ENCODE results near the gene ATMIN.

Gene ATMIN

DNA sequence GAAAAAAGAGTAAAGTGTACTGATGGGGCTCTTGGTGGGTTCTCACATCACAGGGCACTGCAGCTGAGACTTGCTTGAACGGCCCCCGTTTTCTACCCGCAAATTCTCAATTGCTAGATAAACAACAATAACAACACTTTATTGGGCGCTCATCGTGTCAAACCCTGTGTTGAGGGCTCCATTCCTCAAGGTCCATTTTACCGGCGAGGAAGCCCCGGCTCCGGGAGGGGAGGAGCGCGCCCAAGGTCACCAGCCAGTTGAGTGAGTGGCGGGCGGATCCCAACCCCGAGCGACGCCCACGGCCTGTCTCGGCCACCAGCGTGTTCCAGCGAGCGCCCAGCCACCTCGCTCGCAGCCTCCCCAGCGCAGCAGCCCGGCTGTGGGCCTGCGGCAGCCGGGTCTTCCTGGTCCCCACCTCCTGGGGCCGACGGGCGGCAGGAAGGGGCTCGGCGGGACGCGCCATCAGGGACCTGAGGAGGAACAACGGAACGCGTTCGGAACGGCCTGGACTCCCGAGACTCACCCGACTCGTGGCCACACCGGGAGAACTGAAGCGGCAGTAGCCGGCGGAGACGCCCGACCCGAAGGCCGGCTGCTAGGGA is 29.3 kb upstream of the ATMIN start:
- peak in 1 of 2 donors; percentile 84 for DNase-seq

DNA sequence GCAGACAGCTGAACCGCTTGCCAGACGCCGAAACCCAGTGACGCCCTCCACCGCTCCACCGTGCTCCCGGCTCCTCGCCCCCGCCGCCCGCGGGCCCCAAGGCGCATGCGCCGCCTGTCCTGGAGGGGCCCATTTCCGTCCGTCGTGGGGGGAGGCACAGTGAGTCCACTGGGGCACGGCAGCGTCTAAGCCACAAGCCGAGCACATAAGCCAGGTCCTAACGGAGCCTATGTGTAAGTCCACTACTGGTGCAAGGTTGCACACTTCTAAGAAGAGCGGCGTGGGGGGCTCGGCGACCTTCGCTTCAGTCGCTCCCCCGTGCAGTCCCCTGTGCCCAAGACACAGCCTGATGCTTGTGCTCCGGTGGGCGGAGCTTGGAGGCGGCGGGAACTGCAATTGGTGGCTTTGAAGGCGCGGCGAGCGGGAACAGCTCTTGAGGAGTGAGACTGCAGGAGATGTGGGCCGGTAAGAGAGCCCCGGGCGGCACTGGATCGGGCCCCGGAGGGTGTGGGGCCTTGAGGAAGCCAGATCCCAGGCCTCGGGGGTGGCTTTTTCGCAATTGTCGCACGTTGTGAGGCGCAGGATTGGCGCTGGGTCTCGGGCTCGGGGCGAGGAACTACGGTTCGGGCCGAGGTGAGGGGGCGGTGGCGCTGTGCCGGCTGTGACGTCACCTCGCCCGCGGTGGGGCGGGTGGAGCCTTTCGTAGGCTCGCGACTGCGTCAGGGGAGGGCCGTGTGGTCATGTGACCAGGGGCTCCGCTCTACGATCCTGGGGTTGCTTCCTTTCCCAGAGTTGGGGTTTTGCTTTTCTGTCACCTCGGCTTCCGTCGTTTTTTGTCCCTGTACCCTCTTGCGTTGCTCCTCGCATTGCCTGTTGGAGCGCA is 28.6 kb upstream of the ATMIN start, which contains the start of the genes CENPN and CMC2:
Gene CENPN (plus strand): TSS at position 402 of the 883 bp plus-strand sequence. CDS start 4,726 bp downstream, outside the sequence.
Gene CMC2 (minus strand): TSS at position 73 of the 883 bp plus-strand sequence. CDS start 9,491 bp downstream, outside the sequence.
- DNase-seq, result peak; percentile 96 to 100

DNA sequence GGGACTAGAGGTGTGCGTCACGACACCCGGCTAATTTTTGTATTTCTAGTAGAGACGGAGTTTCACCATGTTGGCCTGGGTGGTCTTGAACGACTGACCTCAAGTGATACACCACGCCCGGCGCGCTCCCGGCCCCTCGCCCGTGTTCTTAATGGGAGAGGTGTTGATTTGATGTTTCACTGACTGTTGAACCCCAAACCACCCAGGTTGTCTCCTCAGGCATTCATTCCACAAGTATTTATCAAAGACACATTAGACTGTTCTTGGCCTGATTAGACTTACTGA is 27.2 kb upstream of the ATMIN start:
- DNase-seq, result no peak

DNA sequence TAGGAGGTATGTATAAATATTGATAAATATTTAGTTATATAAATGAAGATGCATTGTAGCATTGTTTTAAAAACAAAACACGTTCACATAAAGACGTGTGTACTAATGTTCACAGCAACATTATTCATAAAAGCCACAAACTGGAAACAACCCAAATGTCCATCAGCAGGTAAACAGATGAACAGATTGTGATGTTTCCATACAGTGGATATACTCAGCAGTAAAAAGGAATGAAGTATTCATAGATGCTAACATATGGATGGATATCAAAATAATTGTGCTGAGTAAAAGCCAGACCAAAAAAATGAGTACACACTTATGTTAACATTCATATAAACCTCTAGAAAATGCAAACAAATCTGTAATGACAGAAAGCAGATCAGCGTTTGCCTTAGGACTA is 22.7 kb upstream of the ATMIN start:
- DNase-seq, result no peak

DNA sequence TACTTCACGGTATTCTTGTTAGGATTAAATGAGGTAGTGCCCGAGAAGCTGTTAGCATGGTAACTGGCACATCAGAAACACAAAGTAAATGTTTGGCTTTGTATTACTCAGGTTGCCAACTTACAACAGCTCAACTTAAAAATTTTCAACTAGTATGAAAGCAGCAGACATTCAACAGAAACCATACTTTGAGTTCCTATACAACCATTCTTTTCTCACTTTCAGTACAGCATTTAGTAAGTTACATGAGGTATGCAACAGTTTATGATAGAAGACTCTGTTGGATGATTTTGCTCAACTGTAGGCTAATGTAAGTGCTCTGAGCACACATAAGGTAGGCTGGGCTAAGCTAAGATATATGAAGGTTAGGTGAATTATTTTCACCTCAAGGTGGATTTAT is 21.0 kb upstream of the ATMIN start:
- no peak for DNase-seq

DNA sequence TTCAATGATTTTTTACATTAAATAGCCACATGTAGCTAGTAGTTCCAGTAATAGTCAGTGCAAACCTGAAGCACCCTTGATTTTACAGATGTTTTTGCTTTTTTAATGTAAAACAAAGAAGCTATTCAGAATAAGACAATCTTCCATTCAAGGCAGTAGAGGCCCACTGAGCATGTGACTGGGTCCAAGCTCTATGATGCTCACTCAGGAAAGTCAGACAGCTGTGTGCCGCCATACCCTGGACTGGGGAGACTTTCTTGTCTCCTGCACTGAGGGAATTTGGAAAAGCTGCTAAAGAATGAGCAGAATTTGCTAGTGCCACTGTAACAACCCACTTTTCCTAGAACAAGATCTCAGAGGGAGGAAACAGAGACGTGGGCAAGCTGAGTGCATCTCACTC is 17.1 kb upstream of the ATMIN start:
- DNase-seq, result no peak

DNA sequence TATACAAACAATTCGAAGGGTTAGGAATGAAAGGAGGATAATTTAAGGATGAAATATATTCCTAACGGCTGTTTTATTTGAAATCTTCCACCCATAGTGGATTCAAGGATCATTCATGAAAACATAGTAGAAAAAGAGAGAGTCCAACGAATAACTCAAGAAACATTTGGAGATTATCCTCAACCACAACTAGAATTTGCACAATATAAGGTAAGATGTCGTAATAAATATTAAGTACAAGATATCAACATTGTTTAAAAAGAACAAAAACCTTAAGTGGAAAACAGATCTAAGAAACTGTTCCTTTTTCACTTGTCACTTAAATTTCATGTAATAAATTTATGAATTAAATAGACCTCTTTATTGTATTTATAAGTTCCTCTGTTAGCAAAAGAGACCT is 9.2 kb upstream of the ATMIN start:
- no peak for DNase-seq

DNA sequence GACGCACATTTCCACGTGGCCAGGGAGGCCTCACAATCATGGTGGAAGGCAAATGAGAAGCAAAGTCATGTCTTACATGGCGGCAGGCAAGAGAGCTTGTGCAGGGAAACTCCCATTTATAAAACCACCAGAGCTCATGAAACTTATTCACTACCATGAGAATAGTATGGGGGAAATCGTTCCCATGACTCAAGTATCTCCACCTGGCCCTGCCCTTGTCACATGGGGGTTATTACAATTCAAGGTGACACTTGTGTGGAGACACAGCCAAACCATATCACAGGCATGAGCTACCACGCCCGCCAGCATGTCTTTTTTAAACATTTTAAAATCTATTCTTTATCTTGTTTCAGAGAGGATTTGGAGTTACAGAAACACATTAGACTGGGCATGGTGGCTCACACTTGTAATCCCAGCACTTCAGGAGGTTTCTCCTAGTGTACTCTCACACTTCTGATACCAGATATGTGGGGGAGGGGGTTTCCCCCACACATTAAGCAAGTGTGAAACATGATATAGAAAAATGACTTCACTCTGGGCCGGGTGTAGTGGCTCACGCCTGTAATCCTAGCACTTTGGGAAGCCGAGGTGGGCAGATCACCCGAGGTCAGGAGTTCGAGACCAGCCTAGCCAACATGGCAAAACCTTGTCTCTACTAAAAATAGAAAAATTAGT is 5.6 kb upstream of the ATMIN start:
- DNase-seq, result no peak

DNA sequence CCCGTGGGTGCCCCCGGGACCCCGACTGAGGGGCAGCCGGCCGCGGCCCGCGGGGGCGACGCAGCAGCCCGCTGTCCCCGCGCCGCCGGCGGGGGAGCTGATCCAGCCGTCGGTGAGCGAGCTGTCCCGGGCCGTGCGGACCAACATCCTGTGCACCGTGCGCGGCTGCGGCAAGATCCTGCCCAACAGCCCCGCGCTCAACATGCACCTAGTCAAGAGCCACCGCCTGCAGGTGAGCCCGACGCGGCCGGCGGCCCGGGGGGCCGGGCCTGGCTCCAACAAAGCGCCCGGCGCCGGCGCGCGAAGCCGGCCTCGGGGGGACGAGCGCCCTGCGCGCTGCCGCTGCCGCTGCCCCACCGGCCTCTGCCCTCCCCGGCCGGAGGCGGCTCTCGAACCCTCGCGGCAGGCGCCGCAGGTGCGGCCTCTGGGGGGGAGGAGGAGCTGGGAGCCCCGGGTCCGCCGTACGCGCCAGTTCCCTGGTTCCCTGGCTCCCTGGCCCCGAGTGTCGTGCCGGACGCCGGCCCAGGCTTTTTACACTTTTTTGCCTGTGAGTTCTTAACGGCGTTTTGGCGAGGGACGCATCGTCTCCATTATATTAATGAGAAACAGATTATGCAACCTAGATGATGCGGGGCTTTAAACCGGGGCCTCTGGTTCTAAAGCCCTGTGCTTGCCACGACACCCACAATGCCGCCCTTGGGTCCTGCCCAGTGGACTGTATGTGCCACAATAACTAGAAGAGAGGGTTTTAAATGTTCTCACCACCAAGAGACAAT is 521 bp downstream of the ATMIN start:
- peak in 1 of 2 donors; percentile 44 for DNase-seq

DNA sequence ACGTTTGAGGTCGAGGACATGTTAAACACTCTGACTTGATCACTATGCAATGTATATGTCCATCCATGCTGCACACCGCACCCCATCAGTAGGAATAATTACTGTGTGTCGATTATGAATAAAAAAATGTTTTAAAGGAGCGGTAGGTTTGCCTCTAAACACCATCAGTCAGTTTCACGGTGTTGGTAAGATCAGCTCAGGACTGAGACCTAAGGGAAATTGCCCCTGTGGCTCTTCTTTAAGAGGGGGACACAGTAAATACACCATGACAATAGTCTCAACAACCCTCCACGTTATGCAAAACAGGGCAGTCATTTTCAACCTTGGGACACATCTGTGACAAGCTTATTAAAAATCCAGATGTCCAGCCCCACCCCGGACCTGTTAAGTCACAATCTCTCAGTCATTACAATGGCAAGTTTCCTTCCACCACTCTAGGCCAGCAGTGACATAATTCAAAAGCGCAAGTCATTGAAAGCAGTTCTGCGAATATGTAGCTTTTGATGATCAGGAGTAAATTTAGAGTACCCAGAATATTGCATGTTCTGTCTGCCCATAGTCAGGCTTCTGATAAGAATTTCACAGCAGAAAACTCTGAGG is 1.2 kb downstream of the ATMIN start:
- DNase-seq, result no peak

DNA sequence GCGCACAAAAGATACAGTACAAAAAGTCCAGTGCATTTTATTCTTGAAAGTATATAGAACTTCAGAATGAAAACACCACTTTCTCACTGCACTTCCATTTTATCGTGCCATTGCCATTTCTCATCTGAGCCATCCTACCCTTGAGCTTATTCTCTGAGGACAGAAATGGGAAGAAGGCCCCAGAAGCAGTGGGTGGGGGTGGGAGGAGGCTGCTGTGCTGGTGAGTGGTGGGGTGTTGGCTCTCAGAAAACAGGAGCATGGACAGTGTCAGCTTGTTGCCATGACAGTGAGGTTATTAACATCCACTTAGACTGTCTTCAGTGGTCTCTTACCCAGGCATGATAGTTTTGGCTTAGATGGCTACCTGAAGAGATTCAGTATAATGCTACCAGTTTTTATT is 4.5 kb downstream of the ATMIN start:
- DNase-seq, result no peak

DNA sequence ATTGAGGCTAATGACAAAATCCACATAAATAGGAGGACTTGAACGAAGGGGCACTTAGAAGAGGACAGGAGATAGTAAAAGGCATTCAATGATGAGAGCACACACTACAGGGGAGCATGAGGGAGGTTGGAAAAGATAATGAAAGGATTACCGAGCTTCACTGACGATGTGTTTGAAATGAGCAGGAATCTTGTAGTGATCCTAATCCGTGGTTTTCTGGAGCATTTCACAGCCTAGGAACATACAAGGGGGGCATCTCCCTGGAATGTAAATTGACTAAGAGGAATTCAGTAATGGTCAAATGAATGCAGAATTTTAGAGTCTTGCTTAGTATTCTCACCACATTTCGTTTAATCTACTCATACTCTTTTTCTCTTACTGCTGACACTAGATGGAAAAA is 5.2 kb downstream of the ATMIN start:
- no peak for DNase-seq

DNA sequence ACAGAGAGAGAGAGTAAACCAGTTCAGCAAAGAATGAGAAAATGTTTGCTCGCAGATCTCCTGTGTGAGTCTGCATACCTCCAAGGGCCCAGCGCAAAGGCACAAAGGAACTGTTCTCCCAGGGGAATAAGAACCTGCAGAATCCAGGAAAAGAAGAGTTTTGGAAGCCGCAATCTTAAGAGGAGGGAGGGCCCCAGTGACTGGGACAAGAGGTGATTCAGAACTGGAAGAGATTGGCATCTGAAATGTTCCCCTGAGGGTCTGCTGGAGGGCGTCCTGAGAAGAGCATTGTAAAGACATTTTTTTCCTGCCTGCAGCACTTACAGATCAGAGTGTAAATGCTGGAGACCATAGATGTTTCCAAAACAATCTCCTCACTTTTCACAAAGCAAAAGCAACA is 6.1 kb downstream of the ATMIN start:
- no peak for DNase-seq

DNA sequence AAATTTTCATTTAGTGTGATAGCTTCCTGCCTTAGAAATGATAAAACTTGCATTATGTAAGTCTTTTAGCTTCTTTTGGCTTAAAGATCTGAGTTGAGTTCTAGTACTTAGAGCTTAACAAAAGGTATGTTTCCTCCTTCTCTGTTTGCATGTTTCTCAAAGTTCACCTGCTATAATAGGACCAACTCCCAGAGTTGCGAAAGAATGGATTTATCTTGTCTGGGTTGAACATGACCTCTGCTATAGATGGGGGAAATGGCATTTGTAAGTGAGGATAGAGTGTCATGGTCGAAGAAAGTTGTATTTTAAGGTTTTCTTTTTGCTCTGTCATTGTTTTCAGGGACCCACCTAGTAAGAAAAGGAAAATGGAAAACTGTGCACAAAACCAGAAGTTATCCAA is 7.2 kb downstream of the ATMIN start:
- no peak for DNase-seq

DNA sequence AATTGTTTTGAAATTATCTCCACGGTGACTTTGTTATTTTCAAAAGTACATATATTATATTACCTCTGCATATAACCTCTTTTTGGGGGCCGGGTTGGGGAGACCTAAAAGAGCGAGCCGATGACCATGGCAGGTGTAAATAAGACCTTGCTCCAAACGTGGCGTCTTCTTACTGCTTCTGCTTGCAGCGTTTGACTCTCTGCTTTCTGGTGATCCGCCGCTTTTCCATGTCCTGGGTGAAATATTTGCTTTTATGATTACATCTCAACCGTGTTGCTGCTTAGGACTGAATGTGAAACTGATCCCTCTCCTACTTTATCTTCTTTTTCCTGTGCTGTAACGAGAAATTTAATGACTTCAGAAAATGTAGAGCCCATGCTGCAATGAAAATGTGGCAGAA is 18.1 kb downstream of the ATMIN start:
- no peak for DNase-seq

DNA sequence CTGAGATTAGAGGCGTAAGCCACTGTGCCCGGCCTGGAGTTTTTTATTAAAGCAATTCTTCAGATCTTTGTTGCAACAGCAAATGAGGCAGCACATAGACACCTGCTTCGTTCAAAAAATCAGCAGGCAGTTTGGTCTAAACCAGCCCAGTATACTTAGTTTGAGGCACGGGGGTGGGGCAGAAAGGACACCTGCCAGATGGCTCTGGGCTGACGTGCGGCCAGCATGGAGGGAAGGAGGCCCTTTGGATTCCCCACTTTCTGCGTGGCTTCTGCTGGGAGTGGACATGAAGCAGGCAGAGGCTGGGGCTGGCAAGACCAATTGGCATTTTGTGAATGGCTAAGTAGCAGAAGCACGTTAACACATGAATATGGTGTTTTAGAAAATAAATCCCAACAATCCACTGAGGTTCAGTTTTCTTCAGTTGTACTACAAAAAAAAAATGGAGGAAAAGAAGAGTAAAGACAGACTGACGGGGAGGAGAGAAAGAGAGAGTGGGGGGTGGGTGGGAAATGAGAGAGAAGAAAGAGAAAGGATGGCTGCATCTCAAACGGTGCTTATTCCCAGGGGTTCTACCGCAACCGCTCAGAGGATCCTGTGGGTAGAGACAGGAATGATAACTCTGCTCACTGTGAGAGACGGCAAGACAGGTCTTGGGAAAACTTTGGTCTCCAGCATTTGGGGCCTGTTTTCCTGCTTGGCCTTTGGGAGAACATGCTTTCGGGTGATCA is 25.1 kb downstream of the ATMIN start:
- no peak for DNase-seq

DNA sequence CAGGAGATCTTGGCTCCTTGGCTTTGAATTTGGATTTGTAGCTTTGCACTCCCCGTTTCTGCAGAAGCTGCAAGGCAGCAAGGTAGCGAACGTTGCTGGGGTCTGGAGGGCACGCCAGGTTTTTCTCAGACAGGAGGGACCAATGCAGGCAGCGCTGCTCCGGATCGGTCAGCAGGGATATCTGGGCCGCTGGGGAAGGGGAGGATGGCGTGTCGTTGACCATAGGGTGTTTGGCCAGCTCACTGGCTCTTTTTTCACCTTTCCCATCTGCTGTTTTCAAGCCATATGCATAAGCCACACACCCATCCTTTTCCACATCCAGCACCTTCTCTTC is 25.6 kb downstream of the ATMIN start:
- DNase-seq, result no peak

DNA sequence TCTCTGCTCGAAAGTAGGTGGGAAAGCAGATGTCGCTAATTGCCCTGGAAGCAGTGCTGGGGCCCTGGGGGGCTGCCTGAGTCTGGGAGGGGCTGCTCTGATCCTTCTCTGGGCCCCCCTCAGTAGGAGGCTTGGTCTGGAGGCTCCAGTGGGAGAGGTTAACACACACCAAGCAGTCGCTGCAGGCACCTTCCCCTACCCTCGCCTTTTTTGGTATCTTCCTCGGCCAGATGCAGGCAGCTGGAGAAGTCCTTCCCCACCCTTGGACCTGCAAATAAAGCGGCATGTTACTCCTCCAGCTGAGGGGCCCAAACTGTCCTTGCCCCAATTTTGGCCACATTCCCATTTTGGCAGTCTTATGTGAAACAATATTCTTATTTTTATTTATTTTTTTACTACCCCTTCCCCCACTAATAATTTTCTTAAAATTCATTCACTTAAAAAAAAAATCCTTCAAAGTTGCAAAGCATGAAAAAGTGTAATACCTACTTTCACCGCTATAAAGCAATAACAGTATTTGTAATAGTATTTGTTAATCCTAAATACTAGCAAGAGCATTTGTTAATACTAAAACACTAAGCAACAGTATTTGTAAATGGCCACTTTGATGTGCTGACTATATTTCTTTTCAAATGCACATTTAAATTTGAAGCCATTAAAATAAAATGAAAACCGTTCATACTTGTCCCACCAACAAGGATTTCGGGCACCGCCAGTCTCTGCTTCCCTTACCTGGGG is 26.4 kb downstream of the ATMIN start:
- no peak for DNase-seq

DNA sequence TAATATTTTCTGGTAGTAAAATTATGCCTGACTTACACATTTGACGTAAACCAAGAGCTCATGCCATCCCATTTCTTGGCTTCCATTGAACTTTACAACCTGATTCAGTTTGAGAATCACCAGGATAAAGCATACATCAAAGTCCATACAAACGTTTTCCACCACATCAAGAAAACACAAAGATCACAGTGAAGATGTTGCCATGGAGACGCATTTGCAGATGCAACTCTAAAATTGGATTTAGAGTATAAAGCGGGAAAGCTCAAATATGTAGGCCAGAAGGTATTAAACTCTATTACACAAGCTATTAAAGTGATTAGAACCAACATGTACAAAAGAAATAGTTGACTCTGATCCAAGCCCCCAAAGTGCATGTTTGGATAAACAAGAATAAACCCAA is 31.0 kb downstream of the ATMIN start:
- DNase-seq, result no peak

DNA sequence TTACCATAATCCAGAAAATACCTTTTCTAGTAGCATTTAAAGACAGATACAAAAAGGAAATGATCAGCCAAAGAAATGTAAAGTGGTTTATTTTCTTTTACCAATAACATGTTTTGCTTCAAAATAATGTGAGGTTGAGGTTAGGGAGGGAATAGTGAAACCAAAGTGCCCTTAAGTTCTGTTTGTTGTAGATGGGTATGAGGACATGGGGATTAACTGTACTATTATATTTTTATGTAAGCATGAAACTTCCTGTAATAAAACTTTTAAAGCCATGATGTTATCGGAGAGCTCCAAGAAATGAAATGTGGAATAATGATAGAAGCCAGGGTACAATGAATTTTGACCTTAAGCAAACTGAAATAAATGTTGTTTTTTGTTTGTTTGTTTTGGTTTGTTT is 31.5 kb downstream of the ATMIN start:
- DNase-seq, result no peak

DNA sequence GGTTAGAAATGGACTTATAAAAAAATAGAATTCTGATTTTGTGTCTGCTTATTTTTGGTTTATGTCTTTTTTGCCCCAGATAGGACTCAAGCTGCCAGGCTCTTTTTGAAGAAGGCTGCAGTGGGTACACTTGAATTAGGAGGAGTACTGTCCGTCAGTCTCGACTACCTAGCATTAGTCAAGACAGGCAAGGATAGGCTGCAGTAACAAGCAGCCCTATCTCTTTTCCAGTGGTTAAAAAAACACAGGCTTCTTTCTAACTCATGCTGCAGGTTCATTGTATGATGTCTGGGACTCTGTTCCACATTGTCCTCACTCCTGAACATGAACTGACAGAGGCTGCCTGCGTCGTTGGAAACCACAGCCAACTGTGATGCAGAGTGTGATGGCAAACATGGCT is 33.4 kb downstream of the ATMIN start:
- no peak for DNase-seq

DNA sequence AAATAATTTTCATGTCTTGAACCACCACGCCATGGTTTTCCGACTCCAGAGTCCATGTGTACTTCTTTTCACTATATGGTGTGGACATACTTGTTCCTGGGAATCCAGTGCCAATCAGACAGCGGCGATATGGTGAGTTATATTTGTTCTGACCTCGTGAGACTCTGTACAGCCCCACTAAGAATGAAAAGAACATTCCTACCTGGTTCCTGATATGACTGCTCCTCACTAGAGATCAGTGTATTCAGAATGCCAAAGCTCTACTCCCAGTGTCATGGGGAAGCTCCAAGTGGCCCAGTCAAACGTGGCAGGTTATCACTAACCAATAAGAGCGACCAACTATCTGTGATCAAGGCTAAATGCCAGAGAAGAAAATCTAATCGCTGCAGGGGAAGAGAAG is 35.3 kb downstream of the ATMIN start:
- DNase-seq, result no peak

All from bone marrow (tissue), 2 donors.